ENCODE data around the gene CDYL2.
A peak's percentile ranks its signal among the peaks of the same experiment; 100 is the strongest.
"Not testable (repeated sequence)": the region's sequence is repeated elsewhere in the genome, so short reads cannot be mapped to it uniquely, and the experiment has no call there.

Gene CDYL2

DNA sequence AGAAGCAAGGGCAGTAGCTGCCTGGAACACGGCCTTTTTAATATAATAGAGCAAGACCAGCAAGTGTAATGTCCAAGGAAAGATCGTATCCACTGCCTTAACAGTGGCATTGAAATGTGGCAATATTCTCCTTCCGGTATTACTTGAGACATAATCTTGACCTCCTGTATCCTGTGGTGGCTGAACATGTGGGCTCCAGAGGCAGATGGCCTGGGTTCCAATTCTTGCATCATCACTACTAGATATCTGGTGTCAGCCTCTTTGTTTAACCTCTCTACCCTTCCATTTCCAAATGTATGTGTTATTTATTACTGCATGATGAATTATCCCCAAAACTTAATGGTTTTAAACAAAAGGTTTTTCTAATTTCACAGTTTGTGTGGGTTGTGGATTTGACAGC, 3.5 kb upstream of the CDYL2 start:
- DNase-seq (ENCODE audit: low spot score), result no peak

GRCh38 chr16:80806927-80807340, 2.5 kb upstream of the CDYL2 start:
- DNase-seq (ENCODE audit: low spot score), result peak; percentile 33

GRCh38 chr16:80806289-80806688, 1.9 kb upstream of the CDYL2 start:
- no peak for DNase-seq (ENCODE audit: low spot score)

DNA sequence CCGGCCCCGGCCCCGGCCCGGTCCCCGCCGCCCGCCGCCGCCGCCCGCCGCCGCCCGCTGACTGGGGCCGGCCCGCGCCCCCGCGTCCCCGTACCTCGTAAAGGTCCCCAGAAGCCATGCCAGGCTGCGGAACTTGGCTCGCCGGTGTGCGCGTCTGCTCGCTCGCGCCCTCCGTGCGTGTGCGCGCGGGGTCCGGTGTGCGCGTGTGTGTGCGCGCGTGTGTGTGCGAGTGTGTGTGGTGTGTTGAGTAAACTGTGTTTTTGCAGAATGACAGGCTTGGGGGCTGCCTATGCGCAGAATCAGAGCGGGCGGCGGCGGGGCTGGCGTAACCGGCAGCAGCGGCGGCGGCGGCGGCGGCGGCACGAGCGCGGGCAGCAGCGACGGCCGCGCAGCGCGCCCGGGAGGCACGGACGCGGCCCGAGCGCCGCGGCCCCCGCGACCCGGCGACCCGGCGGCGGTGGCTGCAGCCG, 307 bp downstream of the CDYL2 start:
- DNase-seq (ENCODE audit: low spot score), result no peak

DNA sequence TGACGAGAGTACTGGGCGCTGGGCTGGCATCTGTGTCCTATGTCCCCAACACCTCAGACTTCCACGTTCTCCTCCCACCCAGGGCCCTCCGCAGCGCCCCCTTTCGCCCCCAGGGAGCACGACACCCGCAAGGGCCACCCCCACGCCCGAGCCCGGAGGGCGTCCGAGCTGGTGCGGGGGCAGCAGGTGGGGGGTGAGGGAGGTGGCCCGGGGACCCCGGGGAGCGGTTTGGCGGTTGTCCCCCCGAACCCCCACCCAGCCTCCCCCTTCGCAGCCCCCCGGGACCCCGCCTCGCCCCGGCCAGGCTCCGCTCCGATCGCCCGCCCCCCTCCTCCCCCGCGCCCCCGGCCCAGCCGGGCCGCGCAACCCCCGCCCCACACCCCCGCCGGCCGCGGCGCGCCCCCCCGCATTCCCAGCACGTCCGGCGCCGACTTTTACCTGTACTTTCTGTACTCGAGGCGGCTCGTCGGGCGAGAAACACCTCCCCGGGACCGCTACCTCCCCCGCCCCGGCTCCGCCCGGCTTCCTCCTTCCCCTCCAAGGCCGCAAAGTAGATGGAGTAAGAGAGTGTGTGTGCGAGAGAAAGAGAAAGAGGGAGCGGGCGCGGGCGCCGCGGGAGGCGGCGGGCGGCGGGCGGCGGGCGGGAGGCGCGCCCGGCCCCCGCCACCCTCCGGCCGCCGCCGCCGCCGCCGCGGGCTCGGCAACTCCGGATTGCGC, 901 bp downstream of the CDYL2 start:
- no peak for DNase-seq (ENCODE audit: low spot score)

- DNase-seq (ENCODE audit: low spot score), result no peak
Observed at GRCh38 chr16:80802902-80803301, 1.5 kb downstream of the CDYL2 start.

DNA sequence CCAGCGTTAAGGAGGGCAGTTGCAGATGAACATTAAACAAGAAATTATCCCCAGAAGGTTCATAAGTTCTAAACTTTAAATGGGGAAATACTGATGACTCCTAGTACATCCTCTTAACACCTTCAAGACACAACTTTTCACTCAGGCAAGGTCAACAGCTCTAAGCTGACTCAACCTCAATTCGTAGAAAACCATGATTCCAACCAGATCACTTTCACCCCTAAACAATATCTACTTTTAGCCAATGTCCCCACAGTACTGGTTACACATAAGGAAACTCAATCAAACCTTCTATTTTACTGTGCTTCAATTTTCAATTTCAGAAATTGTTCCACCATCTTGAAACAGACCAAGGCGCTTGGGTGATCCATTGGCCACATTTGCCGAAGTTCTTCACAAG, 2.3 kb downstream of the CDYL2 start:
- DNase-seq (ENCODE audit: low spot score), result no peak

GRCh38 chr16:80794071-80794470, 10.3 kb downstream of the CDYL2 start:
- DNase-seq (ENCODE audit: low spot score), result no peak

DNA sequence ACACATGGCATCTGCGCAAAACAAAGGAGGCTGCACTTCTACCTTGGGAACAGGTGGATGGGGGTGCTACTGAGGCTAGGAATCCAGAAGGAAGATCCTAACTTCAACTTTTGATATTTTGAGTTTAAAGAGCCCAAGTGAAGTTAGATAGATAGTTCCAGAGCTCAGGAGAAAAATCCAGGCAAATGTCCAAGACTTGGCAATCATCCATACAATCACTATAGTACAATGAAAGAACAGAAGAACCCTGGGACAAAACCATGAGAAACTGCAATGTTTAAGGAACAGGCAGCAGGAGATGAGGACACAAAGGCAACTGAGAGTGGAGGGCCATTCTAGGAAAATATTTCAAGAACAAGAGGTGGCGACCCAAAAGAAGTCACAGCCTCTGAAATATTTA, 12.4 kb downstream of the CDYL2 start:
- no peak for DNase-seq (ENCODE audit: low spot score)

- DNase-seq (ENCODE audit: low spot score), result no peak
Observed at GRCh38 chr16:80791411-80791810, 13.0 kb downstream of the CDYL2 start.

- DNase-seq (ENCODE audit: low spot score), result no peak
Observed at GRCh38 chr16:80790751-80791150, 13.6 kb downstream of the CDYL2 start.

DNA sequence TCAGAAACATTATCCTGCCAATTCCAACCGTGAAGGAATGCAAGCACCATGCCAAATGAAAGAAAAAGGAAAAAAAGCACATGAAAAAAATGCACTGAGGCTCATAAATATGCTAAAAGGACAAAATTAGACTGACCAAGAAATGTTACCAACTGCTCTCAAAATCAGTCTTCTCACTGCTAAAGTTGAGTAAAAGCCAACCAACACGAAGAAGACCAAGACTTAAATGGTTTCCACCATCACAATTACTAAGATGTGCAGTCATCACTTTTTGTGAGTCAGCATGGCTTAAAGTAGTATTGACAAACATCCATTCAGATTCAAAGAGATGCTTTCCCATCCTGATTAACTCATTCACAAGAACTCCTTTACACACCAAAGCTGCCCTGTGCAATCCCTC, 16.4 kb downstream of the CDYL2 start:
- no peak for DNase-seq (ENCODE audit: low spot score)

- DNase-seq (ENCODE audit: low spot score), result not testable (repeated sequence)
Observed at GRCh38 chr16:80786561-80786960, 17.8 kb downstream of the CDYL2 start.

GRCh38 chr16:80784951-80785350, 19.4 kb downstream of the CDYL2 start:
- DNase-seq (ENCODE audit: low spot score), result no peak

DNA sequence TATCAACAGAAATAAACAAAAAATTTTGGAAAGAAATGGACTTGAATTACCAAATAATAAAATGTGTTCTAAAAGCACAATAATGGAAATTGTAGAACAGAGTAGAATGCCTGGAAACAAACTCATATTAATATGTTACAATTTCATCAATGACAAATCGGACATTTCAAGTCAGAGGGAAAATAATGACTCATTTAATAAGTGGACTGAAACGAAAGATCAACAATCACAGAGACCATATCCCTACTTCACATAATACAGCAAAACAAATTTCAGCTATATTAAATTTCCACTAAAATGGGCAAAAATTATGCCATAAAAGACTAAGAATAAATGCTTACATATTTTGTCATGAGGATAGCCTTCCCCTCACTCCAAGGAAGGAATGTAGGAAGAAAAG, 25.7 kb downstream of the CDYL2 start:
- DNase-seq (ENCODE audit: low spot score), result no peak

DNA sequence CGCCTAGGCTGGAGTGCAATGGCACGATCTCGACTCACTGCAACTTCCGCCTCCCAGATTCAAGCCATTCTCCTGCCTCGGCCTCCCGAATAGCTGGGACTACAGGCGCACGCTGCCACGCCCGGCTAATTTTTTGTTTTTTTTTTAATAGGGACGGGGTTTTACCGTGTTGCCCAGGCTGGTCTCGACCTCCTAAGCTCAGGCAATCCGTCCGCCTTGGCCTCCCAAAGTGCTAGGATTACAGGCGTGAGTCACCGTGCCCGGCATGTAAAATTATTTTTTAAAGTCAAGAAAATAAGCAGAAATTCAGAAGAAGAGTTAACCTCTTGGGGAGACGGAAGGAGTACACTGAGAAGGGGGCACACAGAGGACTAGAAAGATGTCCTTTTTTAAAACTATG, 27.5 kb downstream of the CDYL2 start:
- no peak for DNase-seq (ENCODE audit: low spot score)

GRCh38 chr16:80775450-80775849, 28.9 kb downstream of the CDYL2 start:
- DNase-seq (ENCODE audit: low spot score), result no peak

DNA sequence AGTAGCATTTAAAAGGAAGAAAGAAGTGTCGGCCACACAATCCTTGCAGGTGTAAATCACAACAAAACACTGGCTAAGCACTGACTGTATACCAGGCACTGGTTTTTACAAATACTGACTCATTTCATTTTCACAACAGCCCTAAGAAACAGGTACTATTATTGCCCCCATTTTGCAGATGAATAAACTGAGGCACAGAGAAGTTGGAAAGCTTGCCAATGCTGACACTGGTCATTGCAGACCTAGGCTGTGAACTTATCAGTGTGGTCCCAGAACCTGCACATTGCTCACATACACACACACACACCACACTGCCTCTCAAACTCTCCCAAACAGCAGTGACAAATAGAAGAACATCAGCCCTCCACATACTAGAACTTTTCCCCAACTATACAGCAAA, 37.6 kb downstream of the CDYL2 start:
- no peak for DNase-seq (ENCODE audit: low spot score)

GRCh38 chr16:80759419-80760162, 44.8 kb downstream of the CDYL2 start:
- DNase-seq (ENCODE audit: low spot score), result no peak

GRCh38 chr16:80754476-80754875, 49.9 kb downstream of the CDYL2 start:
- DNase-seq (ENCODE audit: low spot score), result no peak

DNA sequence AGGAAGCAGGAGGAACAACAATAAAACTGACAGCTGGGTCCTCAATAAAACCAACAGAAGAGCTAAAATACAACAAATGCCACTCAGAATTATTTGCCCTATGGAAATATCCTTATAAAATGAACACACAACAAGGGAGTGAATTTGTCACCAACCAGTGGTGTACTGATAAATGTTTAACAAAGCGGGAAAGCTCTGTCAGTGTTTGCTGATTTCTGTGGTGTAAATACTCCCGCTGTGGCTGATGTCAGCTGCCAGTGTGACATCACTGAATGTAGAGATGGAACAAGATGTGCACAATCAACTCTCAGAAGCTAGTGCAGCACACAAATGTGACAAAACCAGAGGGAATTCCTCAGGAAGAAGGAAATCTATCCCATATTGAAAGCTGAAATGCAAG, 51.9 kb downstream of the CDYL2 start:
- DNase-seq (ENCODE audit: low spot score), result no peak

- DNase-seq (ENCODE audit: low spot score), result no peak
Observed at GRCh38 chr16:80751167-80751566, 53.2 kb downstream of the CDYL2 start.

DNA sequence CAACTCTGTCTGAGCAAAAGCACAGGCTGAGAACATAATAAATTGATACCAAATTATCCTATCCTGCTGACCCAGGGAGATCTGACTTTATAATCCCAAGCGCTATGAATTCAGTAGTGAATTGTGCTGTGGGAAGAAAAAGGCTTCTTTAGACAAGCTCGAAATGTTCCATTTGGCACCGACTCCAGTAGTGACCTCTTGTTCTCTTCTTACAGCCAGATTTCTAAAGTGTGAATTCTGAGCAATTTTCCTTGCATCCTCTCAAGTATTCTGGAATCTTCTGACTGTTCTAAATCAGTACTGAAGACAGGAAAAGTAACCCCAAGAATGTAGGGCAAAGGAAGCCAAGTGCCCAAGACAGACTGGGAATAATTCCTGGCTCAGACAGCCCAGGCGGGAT, 58.2 kb downstream of the CDYL2 start:
- no peak for DNase-seq (ENCODE audit: low spot score)

GRCh38 chr16:80744856-80745255, 59.5 kb downstream of the CDYL2 start:
- no peak for DNase-seq (ENCODE audit: low spot score)
